Measurements from ENCODE around the gene SLC35F5. TPM values are rescaled to one million over a fixed set of nuclear protein-coding genes. Genes with fewer than 3 reads are reported as not detected.

Gene SLC35F5
- total and polyA plus RNA-seq, 2 experiments from 2014 or later: 10.9 to 30.5 TPM

DNA sequence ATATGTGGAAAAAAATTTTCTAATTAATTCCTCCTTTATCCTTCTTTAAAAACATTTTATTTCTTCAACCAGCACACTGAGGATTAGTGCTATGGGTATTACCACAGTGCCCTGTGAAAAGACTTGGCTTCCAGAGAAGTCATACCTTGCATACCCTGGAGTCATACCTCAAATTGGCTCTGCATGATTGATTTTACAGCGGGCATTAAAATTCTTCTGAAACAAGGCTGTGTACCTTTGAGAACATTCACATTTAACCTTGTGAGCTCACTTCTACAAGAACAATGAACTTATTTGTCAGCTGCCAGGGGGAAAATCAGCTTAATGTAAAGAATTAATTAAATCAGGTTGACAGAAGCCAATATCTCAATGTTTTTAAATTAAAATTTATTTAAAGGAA lies 44.6 kb downstream of the SLC35F5 start (continued):
- no peak for TF ChIP-seq ZNF462 (CRISPR knock-in tag; IDR thresholded peaks at IDR 0.05)
- TF ChIP-seq JUNB (IDR thresholded peaks at IDR 0.05; ENCODE audit: unreplicated experiment): no peak
- TF ChIP-seq CTCF (conservative IDR thresholded peaks at IDR 0.05; ENCODE audit: low read depth in 2 of 2): no peak
- no peak for TF ChIP-seq REST (IDR thresholded peaks at IDR 0.05; ENCODE audit: unreplicated experiment)

Measured in GM23338 (cell line).